HG03280 (cell line): ENCODE data around the gene B9D2.

Experiments
- ATAC-seq: cut with Tn5 transposase; IDR thresholded peaks from one replicate; pipeline ENCODE4 v1.9.1; 2021; ENCODE audit warnings: mild to moderate bottlenecking, moderate library complexity; ENCODE audit not compliant: unreplicated experiment

B9D2 gene

GRCh38 chr19:41311613-41312012, 52.3 kb downstream of the B9D2 start:
- no peak for ATAC-seq

GRCh38 chr19:41311072-41311471, 52.9 kb downstream of the B9D2 start:
- no peak for ATAC-seq

- peak; percentile 77 for ATAC-seq
These were observed 53.7 kb downstream of the B9D2 start, which contains the start of gene CCDC97 for GRCh38 chr19:41310033-41310831. Gene CCDC97 (plus strand): TSS chr19:41310172. CDS start chr19:41310311, 139 bp downstream.

- ATAC-seq, result no peak
These were observed 54.5 kb downstream of the B9D2 start for GRCh38 chr19:41309180-41310032.

GRCh38 chr19:41308450-41309179, 55.3 kb downstream of the B9D2 start:
- no peak for ATAC-seq

- ATAC-seq, result no peak
These were observed 55.9 kb downstream of the B9D2 start for GRCh38 chr19:41307954-41308449.

GRCh38 chr19:41307090-41307875, 56.7 kb downstream of the B9D2 start:
- ATAC-seq, result no peak

- ATAC-seq, result no peak
These were observed 57.8 kb downstream of the B9D2 start for GRCh38 chr19:41305927-41306793.

- ATAC-seq, result no peak
These were observed 59.1 kb downstream of the B9D2 start for GRCh38 chr19:41304706-41305483.
